Esophagus squamous epithelium (tissue), 4 donors: ENCODE measurements around the gene TSC2.

Experiments used
- CTCF ChIP-seq, 6 experiments: fragments of 450-650 bp in 4 of 6; fragments of 200-600 bp in 2 of 6; sonication (generic) in 2 of 6; IDR thresholded peaks; one replicate each; pipeline ENCODE4 v1.5.1; 2016 to 2019; ENCODE audit warnings: antibody characterized with exemption in 6 of 6, mild to moderate bottlenecking in 4 of 6, moderate library complexity in 4 of 6
- POLR2A ChIP-seq, 4 donors: fragments of 450-650 bp; IDR thresholded peaks; one replicate each; pipeline ENCODE4 v1.6.1; 2017; ENCODE audit warnings: antibody characterized with exemption in 4 of 4, mild to moderate bottlenecking in 4 of 4, moderate library complexity in 3 of 4

GRCh38 chr16:2102471-2102870 is 54.7 kb downstream of the TSC2 start:
- TF ChIP-seq CTCF (IDR thresholded peaks at IDR 0.05), result no peak
- no peak for TF ChIP-seq POLR2A (IDR thresholded peaks at IDR 0.05)
